GM13976 (cell line): Measurements from ENCODE around the gene ALG5.

Experiments
- DNase-seq: peaks from one replicate; pipeline ENCODE4 v3.0.0; 2012; ENCODE audit warnings: low spot score
- CTCF ChIP-seq: IDR thresholded peaks from 2 replicates; pipeline ENCODE4 v1.5.1; 2012; ENCODE audit warnings: borderline replicate concordance, mild to moderate bottlenecking; ENCODE audit not compliant: insufficient read depth; ENCODE audit errors: extremely low read depth, missing control alignments, control extremely low read depth
- in situ Hi-C: fragments of 300-500 bp; cut with MboI; formaldehyde crosslinking; loops from one replicate; pipeline ENCODE4 v1.12.0; 2022; ENCODE audit warnings: low sequenced_read_pairs, mixed read lengths, inconsistent platforms; ENCODE audit not compliant: unreplicated experiment

Gene ALG5

GRCh38 chr13:36907266-36907665 is 91.9 kb downstream of the ALG5 start:
- DNase-seq: no peak
- TF ChIP-seq CTCF: no peak
- in situ Hi-C loops: no loop called here

- in situ Hi-C loops: no loop called here
Measured at GRCh38 chr13:36905944-36906343, 93.2 kb downstream of the ALG5 start.

GRCh38 chr13:36903925-36904595 is 95.1 kb downstream of the ALG5 start:
- no peak for DNase-seq
- in situ Hi-C loops: no loop called here
- no peak for TF ChIP-seq CTCF

More at GRCh38 chr13:36905944-36906343, 93.2 kb downstream of the ALG5 start:
- no peak for DNase-seq
- no peak for TF ChIP-seq CTCF
